GM12801 (cell line): Measurements from ENCODE around the gene SLC38A10.

Source experiments
- TF ChIP-seq, protein P1 (sequence below): IDR thresholded peaks from one replicate; pipeline ENCODE4 v1.5.1; 2011; ENCODE audit warnings: control low read depth; ENCODE audit not compliant: insufficient read length; ENCODE audit errors: extremely low read depth

Gene SLC38A10

GRCh38 chr17:81288715-81289114 lies 6.4 kb downstream of the SLC38A10 start:
- TF ChIP-seq, protein P1, sequence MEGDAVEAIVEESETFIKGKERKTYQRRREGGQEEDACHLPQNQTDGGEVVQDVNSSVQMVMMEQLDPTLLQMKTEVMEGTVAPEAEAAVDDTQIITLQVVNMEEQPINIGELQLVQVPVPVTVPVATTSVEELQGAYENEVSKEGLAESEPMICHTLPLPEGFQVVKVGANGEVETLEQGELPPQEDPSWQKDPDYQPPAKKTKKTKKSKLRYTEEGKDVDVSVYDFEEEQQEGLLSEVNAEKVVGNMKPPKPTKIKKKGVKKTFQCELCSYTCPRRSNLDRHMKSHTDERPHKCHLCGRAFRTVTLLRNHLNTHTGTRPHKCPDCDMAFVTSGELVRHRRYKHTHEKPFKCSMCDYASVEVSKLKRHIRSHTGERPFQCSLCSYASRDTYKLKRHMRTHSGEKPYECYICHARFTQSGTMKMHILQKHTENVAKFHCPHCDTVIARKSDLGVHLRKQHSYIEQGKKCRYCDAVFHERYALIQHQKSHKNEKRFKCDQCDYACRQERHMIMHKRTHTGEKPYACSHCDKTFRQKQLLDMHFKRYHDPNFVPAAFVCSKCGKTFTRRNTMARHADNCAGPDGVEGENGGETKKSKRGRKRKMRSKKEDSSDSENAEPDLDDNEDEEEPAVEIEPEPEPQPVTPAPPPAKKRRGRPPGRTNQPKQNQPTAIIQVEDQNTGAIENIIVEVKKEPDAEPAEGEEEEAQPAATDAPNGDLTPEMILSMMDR = no peak

DNA sequence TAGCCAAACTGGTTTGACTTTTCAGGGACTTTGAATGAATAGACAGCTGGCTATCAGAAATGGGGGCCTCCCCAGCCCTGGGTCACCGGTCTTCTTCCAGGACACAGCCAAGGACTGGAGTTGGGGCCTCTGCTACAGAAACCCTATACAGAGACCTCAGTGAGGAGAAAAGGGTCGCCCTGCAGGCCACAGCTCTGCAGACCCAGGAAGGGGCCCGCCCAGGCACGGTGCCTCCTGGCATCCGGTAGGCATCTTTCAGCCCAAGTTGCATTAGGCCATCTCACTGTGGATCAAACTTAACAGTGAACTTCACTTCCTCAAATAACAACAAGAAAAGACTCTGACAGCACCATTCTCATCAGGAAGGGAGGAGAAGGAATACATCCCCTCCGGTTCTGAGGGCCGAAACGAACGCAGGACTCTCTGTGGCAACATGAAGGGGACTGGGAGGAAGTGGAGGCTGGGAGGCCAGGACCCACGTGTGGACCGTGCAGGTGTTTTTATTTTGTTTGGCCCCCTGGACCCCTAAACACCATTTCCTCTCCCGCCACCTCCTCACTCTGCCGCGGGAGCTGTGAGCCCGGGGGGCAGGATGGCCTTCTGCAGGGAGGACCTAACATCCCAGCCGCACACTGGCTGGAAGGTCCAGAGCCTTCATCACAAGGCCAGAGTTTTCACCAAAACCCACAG lies 7.2 kb downstream of the SLC38A10 start:
- TF ChIP-seq, protein P1 = no peak

GRCh38 chr17:81287152-81287551 lies 8.0 kb downstream of the SLC38A10 start:
- TF ChIP-seq, protein P1 = no peak

DNA sequence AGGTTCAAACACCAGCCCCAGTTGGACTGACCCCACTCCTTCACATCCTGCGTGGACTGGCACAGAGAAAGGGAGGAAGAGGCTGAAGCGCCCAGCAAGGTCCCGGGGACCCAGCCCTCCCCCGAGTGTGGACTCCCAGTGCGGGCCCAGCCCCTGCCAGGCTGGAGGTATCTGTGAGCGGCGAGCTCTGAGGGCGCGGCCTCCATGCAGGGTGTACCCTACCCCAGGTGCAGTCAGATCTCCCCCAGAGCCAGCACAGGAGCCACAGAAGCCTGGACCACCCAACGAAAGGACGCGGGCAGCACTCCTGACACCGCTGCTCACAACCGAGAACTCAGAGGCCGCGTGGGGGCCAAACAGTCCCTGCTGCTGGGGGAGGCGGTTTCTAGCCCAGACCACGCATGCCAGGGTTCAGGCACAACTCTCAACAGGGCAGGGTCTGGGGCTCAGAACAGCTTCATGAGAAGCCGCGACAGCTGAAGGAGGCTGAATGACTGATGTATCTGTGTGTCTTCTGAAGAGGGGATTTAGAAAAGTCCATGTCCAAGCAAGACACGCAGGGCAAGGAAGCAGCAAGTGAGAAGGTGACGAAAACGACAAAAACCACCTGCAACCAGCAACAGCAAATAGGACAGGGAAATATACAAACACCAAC lies 8.5 kb downstream of the SLC38A10 start:
- TF ChIP-seq, protein P1 = no peak

DNA sequence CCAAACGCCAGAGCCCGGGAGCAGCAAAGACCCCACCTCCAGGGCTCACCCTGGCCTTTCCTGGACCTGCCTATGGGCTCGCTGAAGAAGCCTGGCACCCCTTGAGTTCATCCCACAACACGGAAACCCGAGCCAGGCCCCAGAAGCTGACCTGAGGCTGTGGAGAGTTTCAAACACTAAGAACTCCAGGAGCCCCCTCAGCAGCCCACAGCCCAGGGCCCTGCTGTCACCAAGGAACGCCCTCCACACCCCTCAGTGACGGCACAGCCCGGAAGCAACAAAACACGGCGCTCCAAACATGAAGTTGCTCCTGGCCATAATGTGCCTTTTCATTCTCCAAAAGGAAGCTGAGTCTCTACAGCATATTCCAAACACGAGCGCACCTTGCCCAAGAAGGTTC lies 9.2 kb downstream of the SLC38A10 start:
- TF ChIP-seq, protein P1 = no peak

GRCh38 chr17:81285179-81285878 lies 9.8 kb downstream of the SLC38A10 start:
- TF ChIP-seq, protein P1 = no peak

DNA sequence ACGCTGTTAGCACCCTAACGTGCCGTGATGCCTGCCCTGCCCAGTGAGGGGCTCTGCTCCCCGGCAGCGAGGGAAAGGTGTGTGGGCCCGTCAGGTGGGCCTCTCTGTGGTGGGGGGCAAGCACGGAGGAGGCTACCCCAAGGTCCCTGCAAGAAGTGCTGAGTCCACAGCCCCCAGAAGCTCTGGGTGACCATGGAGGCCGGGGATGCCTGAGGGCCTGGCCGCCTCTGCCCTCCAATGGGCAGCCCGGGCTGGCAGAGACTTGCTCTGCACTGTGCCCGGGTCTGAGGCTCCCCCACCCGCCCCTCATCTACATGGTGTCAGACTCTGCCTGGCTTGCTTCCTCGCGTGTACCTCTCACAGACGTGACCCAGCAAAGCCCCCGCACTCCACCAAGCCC lies 12.2 kb downstream of the SLC38A10 start:
- TF ChIP-seq, protein P1 = no peak
